Measurements from ENCODE around the gene UVSSA. TPM values are rescaled to one million over a fixed set of nuclear protein-coding genes. Genes with fewer than 3 reads are reported as not detected.

Gene UVSSA
- total RNA-seq, 1 experiment from 2014 or later, result 40.4 TPM

- TF ChIP-seq ARID4B (CRISPR knock-in tag; IDR thresholded peaks at IDR 0.05; ENCODE audit: borderline replicate concordance), result no peak
Observed at GRCh38 chr4:1312821-1313640, 34.0 kb upstream of the UVSSA start (continued).

- ChIA-PET CTCF (no interaction called here), POLR2A (no interaction called here)
- Mint-ChIP-seq H3K9me3 (peaks cover 3% of the 10 kb centered on the region; the same call in 1 of the 2 replicates), H3K4me1 (peaks cover under 1% of the 10 kb centered on the region; the same call in 1 of the 2 replicates), H3K27me3 (ENCODE audit: low read depth) (no peaks in the 10 kb centered on the region), H3K4me3 (no peak overlapping the region), H3K27ac (peak overlapping the region; percentile 83; the same call in 1 of the 2 replicates), H3K36me3 (peaks cover 62% of the 10 kb centered on the region)
- ATAC-seq, result no peak
- no peak for DNase-seq (ENCODE audit: low spot score)
- TF ChIP-seq ETV6 (CRISPR knock-in tag; IDR thresholded peaks at IDR 0.05) (no peak), E2F1 (CRISPR knock-in tag; IDR thresholded peaks at IDR 0.05) (no peak), ATF6 (CRISPR knock-in tag; IDR thresholded peaks at IDR 0.05) (no peak), MAX (CRISPR knock-in tag; IDR thresholded peaks at IDR 0.05) (no peak), ZNF423 (CRISPR knock-in tag; IDR thresholded peaks at IDR 0.05) (no peak), CTCF (IDR thresholded peaks at IDR 0.05) (no peak), ZNF425 (CRISPR knock-in tag; conservative IDR thresholded peaks at IDR 0.05) (no peak), FOXP1 (CRISPR knock-in tag; IDR thresholded peaks at IDR 0.05; ENCODE audit: borderline replicate concordance) (no peak), ZNF512 (CRISPR knock-in tag; IDR thresholded peaks at IDR 0.05; ENCODE audit: borderline replicate concordance) (no peak), TEAD1 (CRISPR knock-in tag; IDR thresholded peaks at IDR 0.05) (no peak), ZMAT4 (CRISPR knock-in tag; IDR thresholded peaks at IDR 0.05) (no peak), MLX (CRISPR knock-in tag; IDR thresholded peaks at IDR 0.05) (no peak), NFE2L1 (CRISPR knock-in tag; IDR thresholded peaks at IDR 0.05) (no peak), SMAD3 (CRISPR knock-in tag; IDR thresholded peaks at IDR 0.05; ENCODE audit: borderline replicate concordance) (no peak), NR3C1 (CRISPR knock-in tag; conservative IDR thresholded peaks at IDR 0.05; ENCODE audit: low read depth) (no peak), ZNF121 (CRISPR knock-in tag; IDR thresholded peaks at IDR 0.05) (no peak)
Observed at GRCh38 chr4:1315306-1315705, 31.7 kb upstream of the UVSSA start.
